PC-3 (cell line): ENCODE data around the gene EXOC1. TPM values are rescaled to one million over a fixed set of nuclear protein-coding genes. Genes with fewer than 3 reads are reported as not detected.
A peak's percentile ranks its signal among the peaks of the same experiment; 100 is the strongest.

Experiments used
- ATAC-seq: fragments of 200-7000 bp; cut with Tn5 transposase; 2 replicates; pipeline ENCODE4 v1.9.1; 2020; ENCODE audit warnings: mild to moderate bottlenecking, moderate library complexity
- BruUV-seq: library from RNA; stranded (reverse); fragments of 400-500 nt; replicated peaks from 2 replicates; lab custom pipeline; 2021; lab: Mats Ljungman, UMichigan
- CTCF ChIA-PET: fragments of 300-600 bp; sonication (Branson Sonifier 250); formaldehyde crosslinking; loops from one replicate; lab custom pipeline; 2022; ENCODE audit warnings: antibody characterized with exemption; lab: Charles Lee
- POLR2A ChIA-PET: fragments of 300-600 bp; sonication (Branson Sonifier 250); formaldehyde crosslinking; loops from one replicate; lab custom pipeline; 2022; ENCODE audit warnings: antibody characterized with exemption; ENCODE audit not compliant: unreplicated experiment; lab: Charles Lee
- DNase-seq: peaks from one replicate; pipeline ENCODE4 v3.0.0-alpha.2; 2015
- H2AFZ ChIP-seq: fragments of 300-600 bp; sonication (generic); 2 replicates; pipeline ENCODE4 v1.6.0; 2016; ENCODE audit warnings: antibody characterized with exemption, low read length
- H3F3A ChIP-seq: fragments of 300-600 bp; sonication (generic); one replicate; pipeline ENCODE4 v1.6.0; 2017; ENCODE audit warnings: antibody characterized with exemption, low read length, control low read depth, mild to moderate bottlenecking; ENCODE audit not compliant: unreplicated experiment
- H3K27ac ChIP-seq: fragments of 300-600 bp; sonication (generic); 2 replicates; pipeline ENCODE4 v1.5.1; 2016; ENCODE audit warnings: mild to moderate bottlenecking, low read length
- H3K27me3 ChIP-seq: fragments of 300-600 bp; sonication (generic); 2 replicates; pipeline ENCODE4 v1.6.1; 2016; ENCODE audit warnings: low read length, mixed read lengths
- H3K36me3 ChIP-seq: fragments of 300-600 bp; sonication (generic); 2 replicates; pipeline ENCODE4 v1.6.1; 2016; ENCODE audit warnings: low read depth, mixed run types, low read length, mixed read lengths
- H3K4me1 ChIP-seq: fragments of 300-600 bp; sonication (generic); 2 replicates; pipeline ENCODE4 v1.5.1; 2016; ENCODE audit warnings: low read length; ENCODE audit not compliant: insufficient read depth
- H3K4me2 ChIP-seq: fragments of 300-600 bp; sonication (generic); 2 replicates; pipeline ENCODE4 v1.6.0; 2016; ENCODE audit warnings: low read length
- H3K4me3 ChIP-seq: fragments of 300-600 bp; sonication (generic); 2 replicates; pipeline ENCODE4 v1.5.1; 2016; ENCODE audit warnings: mild to moderate bottlenecking, low read length, mixed read lengths
- H3K79me2 ChIP-seq: fragments of 300-600 bp; sonication (generic); 2 replicates; pipeline ENCODE4 v1.6.1; 2017; ENCODE audit warnings: low read length, mixed read lengths
- H3K9ac ChIP-seq: fragments of 300-600 bp; sonication (generic); 2 replicates; pipeline ENCODE4 v1.6.0; 2016; ENCODE audit warnings: mild to moderate bottlenecking, low read length
- H3K9me2 ChIP-seq: fragments of 300-600 bp; sonication (generic); replicated peaks from 2 replicates; pipeline ENCODE4 v1.6.1; 2016; ENCODE audit warnings: mixed run types, low read length, mixed read lengths
- H3K9me3 ChIP-seq: fragments of 300-600 bp; sonication (generic); 2 replicates; pipeline ENCODE4 v1.6.1; 2016; ENCODE audit warnings: low read length, mixed read lengths
- H4K20me1 ChIP-seq: fragments of 300-600 bp; sonication (generic); 2 replicates; pipeline ENCODE4 v1.6.1; 2016; ENCODE audit warnings: low read length, mixed read lengths
- EZH2 ChIP-seq: fragments of 300-600 bp; sonication (generic); IDR thresholded peaks from one replicate; pipeline ENCODE4 v1.6.1; 2017; ENCODE audit warnings: antibody characterized with exemption, mild to moderate bottlenecking, low read length; ENCODE audit not compliant: unreplicated experiment
- EZH2phosphoT487 ChIP-seq: fragments of 300-600 bp; sonication (generic); IDR thresholded peaks from 2 replicates; pipeline ENCODE4 v1.6.1; 2018; ENCODE audit warnings: mild to moderate bottlenecking, antibody characterized with exemption, low read length, borderline replicate concordance
- intact Hi-C: fragments of 100-400 bp; cut with micrococcal nuclease; formaldehyde crosslinking; loops from 2 replicates; pipeline ENCODE4 v1.9.0; 2023
- total RNA-seq: library from RNA; depleted of rRNA; stranded (reverse); fragments of >200 nt; gene quantifications from 2 replicates; pipeline ENCODE4 v1.2.3, GENCODE V29; 2014
- TF ChIP-seq, protein P1 (sequence below): fragments of 300-600 bp; sonication (generic); conservative IDR thresholded peaks from 2 replicates; pipeline ENCODE4 v1.5.1; 2017; ENCODE audit warnings: antibody characterized with exemption, low read depth, mild to moderate bottlenecking, low read length

Gene EXOC1
- total RNA-seq, 1 experiment from 2014 or later, result 37.4 TPM

DNA sequence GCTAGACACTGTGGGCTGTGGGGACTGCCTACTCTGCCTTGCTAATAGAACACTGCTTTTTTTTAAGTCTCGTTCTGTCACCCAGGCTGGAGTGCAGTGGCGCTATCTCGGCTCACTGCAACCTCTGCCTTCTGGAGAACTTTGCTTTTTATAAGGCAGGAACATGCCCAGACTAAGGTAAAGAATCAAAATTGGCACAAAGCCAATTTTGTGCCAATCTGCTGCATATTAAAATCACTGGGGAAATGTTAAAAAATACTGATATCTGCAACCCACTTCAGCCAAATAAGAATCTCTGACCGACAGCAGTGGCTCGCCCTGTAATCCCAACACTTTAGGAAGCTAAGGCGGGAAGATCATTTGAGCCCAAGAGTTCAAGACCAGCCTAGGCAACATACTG lies 58.8 kb downstream of the EXOC1 start:
- intact Hi-C loops, result no loop called here
- Histone ChIP-seq H3K27ac (no peak overlapping the region), H3K79me2 (no peaks in the 10 kb centered on the region), H3K4me1 (peaks cover 4% of the 10 kb centered on the region), H3K9me3 (no peaks in the 10 kb centered on the region), H3K36me3 (no peaks in the 10 kb centered on the region), H3K4me2 (no peak overlapping the region), H3K9ac (no peak overlapping the region), H3F3A (no peaks in the 10 kb centered on the region), H3K27me3 (no peaks in the 10 kb centered on the region), H2AFZ (no peak overlapping the region), H3K4me3 (no peak overlapping the region), H4K20me1 (no peaks in the 10 kb centered on the region), H3K9me2 (no peaks in the 10 kb centered on the region)
- no TSS peak for BruUV-seq
- ChIA-PET CTCF (no interaction called here), POLR2A (no interaction called here)
- DNase-seq, result no peak
- ATAC-seq, result no peak
- TF ChIP-seq, protein P1, sequence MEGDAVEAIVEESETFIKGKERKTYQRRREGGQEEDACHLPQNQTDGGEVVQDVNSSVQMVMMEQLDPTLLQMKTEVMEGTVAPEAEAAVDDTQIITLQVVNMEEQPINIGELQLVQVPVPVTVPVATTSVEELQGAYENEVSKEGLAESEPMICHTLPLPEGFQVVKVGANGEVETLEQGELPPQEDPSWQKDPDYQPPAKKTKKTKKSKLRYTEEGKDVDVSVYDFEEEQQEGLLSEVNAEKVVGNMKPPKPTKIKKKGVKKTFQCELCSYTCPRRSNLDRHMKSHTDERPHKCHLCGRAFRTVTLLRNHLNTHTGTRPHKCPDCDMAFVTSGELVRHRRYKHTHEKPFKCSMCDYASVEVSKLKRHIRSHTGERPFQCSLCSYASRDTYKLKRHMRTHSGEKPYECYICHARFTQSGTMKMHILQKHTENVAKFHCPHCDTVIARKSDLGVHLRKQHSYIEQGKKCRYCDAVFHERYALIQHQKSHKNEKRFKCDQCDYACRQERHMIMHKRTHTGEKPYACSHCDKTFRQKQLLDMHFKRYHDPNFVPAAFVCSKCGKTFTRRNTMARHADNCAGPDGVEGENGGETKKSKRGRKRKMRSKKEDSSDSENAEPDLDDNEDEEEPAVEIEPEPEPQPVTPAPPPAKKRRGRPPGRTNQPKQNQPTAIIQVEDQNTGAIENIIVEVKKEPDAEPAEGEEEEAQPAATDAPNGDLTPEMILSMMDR, result no peak
- TF ChIP-seq EZH2, result no peak
- TF ChIP-seq EZH2phosphoT487, result no peak

DNA sequence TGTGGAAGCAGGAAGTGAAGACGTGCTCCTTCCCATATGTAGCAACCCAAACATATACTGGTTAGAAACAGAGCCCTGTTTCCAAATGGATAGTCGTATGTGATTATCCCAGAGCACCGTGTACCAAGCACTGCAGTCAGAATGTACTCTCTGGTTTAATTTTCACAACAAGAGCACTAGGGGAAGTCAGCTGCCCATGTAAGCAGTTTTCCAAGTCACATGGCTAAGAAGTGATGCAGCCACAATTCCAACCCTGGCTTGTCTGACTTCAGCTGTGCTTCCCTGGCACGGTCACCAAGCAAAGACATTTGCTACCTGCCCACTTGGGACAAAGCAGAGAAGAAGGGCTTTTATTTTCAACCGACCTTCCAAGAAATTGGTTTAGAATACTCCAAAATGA lies 67.1 kb downstream of the EXOC1 start:
- TF ChIP-seq EZH2phosphoT487, result no peak
- no peak for TF ChIP-seq EZH2
- Histone ChIP-seq H3K27me3 (no peaks in the 10 kb centered on the region), H3K36me3 (no peaks in the 10 kb centered on the region), H3K9ac (no peak overlapping the region), H3F3A (no peaks in the 10 kb centered on the region), H3K27ac (peak overlapping the region; percentile 10), H4K20me1 (no peaks in the 10 kb centered on the region), H3K4me3 (no peak overlapping the region), H3K79me2 (no peaks in the 10 kb centered on the region), H3K4me1 (peaks cover 17% of the 10 kb centered on the region), H2AFZ (peak overlapping the region; percentile 10; the same call in 1 of the 2 replicates), H3K9me3 (no peaks in the 10 kb centered on the region), H3K9me2 (no peaks in the 10 kb centered on the region), H3K4me2 (no peak overlapping the region)
- no TSS peak for BruUV-seq
- ChIA-PET POLR2A (interaction anchor here (0.5 kb wide), 1 partner anchor 29 kb away, joined by 3 read pairs; no protein-coding TSS in a partner anchor), CTCF (interaction anchor here (0.6 kb wide), 1 partner anchor 9 kb away, joined by 3 read pairs; no protein-coding TSS in a partner anchor)
- ATAC-seq (peak; percentile 26), DNase-seq (no peak)
- intact Hi-C loops, result no loop called here

DNA sequence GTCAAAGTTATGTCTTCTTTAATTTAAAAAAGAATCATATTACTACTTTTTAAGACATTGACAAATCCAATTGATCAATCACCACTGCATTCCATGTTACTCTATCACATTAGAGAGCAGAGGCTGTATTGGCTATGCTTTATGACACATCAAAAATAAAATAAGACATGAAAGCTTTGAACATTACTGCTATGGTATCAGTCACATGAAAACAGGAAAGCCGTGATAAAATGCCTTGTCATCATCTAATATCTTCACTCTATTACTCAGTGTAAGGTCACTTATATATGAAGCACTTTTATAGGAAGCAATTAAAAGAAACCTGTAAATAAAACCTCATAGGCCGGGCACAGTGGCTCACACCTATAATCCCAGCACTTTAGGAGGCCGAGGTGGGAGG lies 67.6 kb downstream of the EXOC1 start:
- no peaks in the 10 kb centered on the region for H3K79me2 ChIP-seq
- H3K36me3 ChIP-seq, result no peaks in the 10 kb centered on the region
- peak; percentile 76 for DNase-seq
- no peak overlapping the region for H3K9ac ChIP-seq
- no peaks in the 10 kb centered on the region for H3K9me3 ChIP-seq
- peak overlapping the region; percentile 10; the same call in 1 of the 2 replicates for H2AFZ ChIP-seq
- H3K27me3 ChIP-seq, result no peaks in the 10 kb centered on the region
- H3F3A ChIP-seq, result no peaks in the 10 kb centered on the region
- H4K20me1 ChIP-seq, result no peaks in the 10 kb centered on the region
- H3K4me2 ChIP-seq, result peak overlapping the region; percentile 0; the same call in 1 of the 2 replicates
- intact Hi-C loops, result loop anchor here (1.0 kb wide), 2 partner anchors 14 to 27 kb away; partner anchors contain the start of gene CEP135
- no peaks in the 10 kb centered on the region for H3K9me2 ChIP-seq
- peak overlapping the region; percentile 23 for H3K27ac ChIP-seq
- BruUV-seq, result no TSS peak
- CTCF ChIA-PET, result interaction anchor here (0.6 kb wide), 1 partner anchor 8 kb away, joined by 3 read pairs; no protein-coding TSS in a partner anchor
- no peak overlapping the region for H3K4me3 ChIP-seq
- POLR2A ChIA-PET, result interaction anchor here (0.5 kb wide), 1 partner anchor 28 kb away, joined by 3 read pairs; no protein-coding TSS in a partner anchor
- TF ChIP-seq, protein P1, result no peak
- no peak for TF ChIP-seq EZH2
- TF ChIP-seq EZH2phosphoT487, result no peak
- peak; percentile 95 for ATAC-seq
- peaks cover 17% of the 10 kb centered on the region for H3K4me1 ChIP-seq
